ENCODE results near the gene PCNX2.

The PCNX2 gene

GRCh38 chr1:232974971-232975370 lies 320.6 kb downstream of the PCNX2 start:
- no peak overlapping the region for H3K4me3 ChIP-seq (ENCODE audit: low read depth, low read length)
- TF ChIP-seq, protein P1, sequence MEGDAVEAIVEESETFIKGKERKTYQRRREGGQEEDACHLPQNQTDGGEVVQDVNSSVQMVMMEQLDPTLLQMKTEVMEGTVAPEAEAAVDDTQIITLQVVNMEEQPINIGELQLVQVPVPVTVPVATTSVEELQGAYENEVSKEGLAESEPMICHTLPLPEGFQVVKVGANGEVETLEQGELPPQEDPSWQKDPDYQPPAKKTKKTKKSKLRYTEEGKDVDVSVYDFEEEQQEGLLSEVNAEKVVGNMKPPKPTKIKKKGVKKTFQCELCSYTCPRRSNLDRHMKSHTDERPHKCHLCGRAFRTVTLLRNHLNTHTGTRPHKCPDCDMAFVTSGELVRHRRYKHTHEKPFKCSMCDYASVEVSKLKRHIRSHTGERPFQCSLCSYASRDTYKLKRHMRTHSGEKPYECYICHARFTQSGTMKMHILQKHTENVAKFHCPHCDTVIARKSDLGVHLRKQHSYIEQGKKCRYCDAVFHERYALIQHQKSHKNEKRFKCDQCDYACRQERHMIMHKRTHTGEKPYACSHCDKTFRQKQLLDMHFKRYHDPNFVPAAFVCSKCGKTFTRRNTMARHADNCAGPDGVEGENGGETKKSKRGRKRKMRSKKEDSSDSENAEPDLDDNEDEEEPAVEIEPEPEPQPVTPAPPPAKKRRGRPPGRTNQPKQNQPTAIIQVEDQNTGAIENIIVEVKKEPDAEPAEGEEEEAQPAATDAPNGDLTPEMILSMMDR (IDR thresholded peaks at IDR 0.05; ENCODE audit: low read depth, low read length): no peak

DNA sequence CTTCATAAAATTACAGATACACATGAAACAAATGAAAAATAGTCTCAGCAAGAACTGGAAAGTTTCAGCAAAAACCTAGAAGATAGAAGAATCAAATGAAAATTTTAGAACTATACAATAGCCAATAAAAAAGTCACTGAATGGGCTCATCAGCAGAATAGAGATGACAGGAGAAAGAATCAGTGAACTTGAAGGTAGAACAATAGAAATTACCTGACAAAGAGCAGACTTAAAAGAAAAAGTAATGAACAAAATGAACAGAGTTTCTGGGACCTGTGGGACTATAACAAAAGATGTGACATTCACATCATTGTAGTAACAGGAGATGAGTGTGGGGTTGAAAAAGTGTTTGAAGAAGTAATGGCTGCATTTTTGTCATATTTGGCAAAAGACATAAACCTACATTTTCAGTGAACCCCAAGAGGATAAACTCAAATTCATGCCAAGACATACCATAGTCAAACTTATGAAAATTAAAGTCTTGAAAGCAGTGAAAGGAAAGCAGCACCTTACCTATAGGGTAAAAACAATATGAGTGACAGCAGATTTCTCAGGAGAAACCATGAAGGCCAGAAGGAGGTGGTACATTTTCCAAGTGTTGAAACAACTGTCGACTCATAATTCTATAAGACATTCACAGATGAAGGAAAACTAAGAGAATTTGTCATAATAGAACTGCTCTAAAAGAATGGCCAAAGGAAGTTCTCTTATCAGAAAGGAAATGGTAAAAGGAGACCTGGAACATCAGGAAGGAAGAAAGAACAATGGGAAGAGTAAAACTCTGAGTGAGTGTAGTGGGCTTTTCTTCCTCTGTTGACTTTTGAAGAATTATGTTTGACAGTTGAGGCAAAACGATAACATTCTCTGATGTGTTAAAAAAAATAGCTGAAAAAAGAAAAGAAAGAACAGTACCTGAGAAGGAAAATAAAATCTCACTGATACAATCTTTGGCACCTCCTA lies 321.6 kb downstream of the PCNX2 start:
- H3K4me3 ChIP-seq (ENCODE audit: low read depth, low read length): no peak overlapping the region
- TF ChIP-seq, protein P1 (IDR thresholded peaks at IDR 0.05; ENCODE audit: low read depth, low read length): no peak

GRCh38 chr1:232970508-232970907 lies 325.0 kb downstream of the PCNX2 start:
- TF ChIP-seq, protein P1 (IDR thresholded peaks at IDR 0.05; ENCODE audit: low read depth, low read length): no peak
- no peak overlapping the region for H3K4me3 ChIP-seq (ENCODE audit: low read depth, low read length)

DNA sequence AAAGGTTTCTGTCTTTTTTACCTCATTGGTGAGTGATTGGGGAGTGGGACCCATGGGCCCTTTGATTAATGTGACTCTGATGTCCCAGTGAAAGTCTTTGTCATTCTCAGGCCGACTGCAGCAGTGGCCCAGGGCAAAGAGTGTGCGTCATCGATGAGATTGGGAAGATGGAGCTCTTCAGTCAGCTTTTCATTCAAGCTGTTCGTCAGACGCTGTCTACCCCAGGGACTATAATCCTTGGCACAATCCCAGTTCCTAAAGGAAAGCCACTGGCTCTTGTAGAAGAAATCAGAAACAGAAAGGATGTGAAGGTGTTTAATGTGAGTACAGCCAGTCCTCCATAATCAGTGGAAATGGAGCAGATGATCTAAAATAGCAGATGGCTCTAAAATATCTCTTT lies 325.7 kb downstream of the PCNX2 start:
- TF ChIP-seq, protein P1 (IDR thresholded peaks at IDR 0.05; ENCODE audit: low read depth, low read length): no peak
- H3K4me3 ChIP-seq (ENCODE audit: low read depth, low read length): no peak overlapping the region

DNA sequence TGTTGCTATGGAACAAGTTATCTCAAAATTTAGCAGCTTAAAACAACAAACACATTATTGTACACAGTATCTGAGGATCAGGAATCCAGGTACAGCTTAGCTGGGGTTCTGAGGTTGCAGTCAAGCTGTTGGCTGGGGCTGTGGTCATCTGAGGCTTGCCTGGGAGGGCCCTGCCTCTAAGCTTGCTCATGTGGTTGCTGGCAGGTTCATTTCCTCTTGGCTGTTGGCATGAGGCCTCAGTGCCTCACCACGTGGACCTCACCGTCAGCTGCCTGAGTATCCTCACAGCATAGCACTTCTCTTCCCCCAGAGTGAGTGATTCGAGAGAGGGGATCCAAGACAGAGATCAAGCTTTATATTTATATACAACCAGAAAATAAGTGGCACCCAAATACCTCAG lies 326.6 kb downstream of the PCNX2 start:
- H3K4me3 ChIP-seq (ENCODE audit: low read depth, low read length): no peak overlapping the region
- TF ChIP-seq, protein P1 (IDR thresholded peaks at IDR 0.05; ENCODE audit: low read depth, low read length): no peak

DNA sequence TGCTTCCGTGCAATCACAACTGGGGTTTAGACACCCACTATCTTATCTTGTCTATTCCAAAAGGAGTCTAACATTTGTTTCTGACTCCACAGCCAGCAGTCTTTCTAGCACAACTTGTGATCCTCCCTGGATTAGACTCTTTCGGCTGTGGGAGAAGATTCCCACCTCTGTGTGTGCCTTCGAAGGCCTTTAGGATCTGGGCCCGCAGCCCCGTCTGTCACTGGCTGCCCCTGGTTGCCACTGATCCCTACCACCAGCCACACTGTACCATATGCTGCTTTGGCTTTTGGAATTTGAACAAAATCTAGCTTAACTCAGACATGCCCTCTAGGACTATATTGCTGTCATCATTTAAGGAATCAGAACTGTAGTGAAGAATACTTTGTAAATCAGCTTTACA lies 327.1 kb downstream of the PCNX2 start:
- TF ChIP-seq, protein P1 (IDR thresholded peaks at IDR 0.05; ENCODE audit: low read depth, low read length): no peak

DNA sequence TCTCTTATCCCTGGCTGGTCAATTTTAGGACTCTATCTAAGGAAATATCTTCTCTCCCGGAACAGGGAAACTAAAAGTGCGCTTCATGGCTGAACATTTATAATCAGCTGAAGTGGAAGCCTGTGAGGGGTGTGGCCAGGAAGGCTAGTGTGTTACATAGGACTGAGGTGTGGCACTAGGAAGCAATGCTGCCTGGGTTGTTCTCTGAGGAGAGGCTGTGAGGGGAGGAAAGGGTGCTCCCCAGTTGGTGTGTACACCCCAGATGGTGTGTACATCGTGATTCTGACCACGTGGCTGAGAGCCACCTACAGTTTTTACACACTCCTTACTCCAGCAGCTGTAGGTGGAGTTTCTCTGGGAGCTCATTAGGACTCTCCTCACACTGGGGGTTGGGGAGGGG lies 328.9 kb downstream of the PCNX2 start:
- TF ChIP-seq, protein P1 (IDR thresholded peaks at IDR 0.05; ENCODE audit: low read depth, low read length): no peak
- no peak overlapping the region for H3K4me3 ChIP-seq (ENCODE audit: low read depth, low read length)

More for the DNA sequence above, 327.1 kb downstream of the PCNX2 start:
- H3K4me3 ChIP-seq (ENCODE audit: low read depth, low read length): no peak overlapping the region
